ENCODE data around the gene C19orf25. TPM values are rescaled to one million over a fixed set of nuclear protein-coding genes. Genes with fewer than 3 reads are reported as not detected.

The C19orf25 gene
- total and polyA plus RNA-seq, 2 of the 13 experiments (the other 11 are each of a cell fraction or from before 2014, with no cell fraction given), result 14.2 to 32.4 TPM

DNA sequence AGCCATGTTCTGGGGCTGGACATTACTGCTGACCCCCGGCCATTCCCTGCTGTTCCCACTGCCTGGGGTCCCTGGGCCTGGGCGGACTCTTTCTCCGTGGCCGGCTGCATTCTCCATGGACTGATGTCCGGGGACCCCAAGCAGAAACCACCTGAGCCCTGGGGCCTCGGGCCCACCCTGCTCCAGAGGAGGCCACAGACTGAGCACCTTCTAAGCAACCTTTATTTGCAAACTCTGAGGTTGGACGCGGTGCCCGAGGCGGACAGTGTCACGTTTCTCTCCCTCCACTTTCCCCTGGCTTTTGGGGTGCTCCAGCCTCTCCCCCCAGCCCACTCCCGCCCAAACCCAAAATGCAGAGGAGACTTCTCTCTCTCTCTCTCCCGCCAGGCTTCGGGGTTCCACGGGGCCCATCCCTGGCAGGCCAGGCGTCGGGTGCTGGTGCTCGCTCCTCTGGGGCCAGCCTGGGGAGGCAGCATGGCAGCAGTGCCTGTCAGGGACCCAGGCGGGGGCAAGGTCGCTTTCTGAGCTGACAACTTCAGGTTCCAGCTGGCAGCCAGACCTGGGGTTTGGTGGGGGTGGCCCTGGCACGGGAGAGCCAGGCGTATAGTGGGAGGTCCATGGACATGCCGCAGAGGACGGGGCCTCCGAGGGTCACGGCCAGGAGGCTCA lies 2.3 kb upstream of the C19orf25 start (continued):
- no peak for TF ChIP-seq HNRNPH1 (optimal IDR thresholded peaks at IDR 0.05; ENCODE audit: low read depth, low read length)
- TF ChIP-seq ZZZ3 (CRISPR knock-in tag; IDR thresholded peaks at IDR 0.05; ENCODE audit: borderline replicate concordance), result no peak
- TF ChIP-seq, protein P1, sequence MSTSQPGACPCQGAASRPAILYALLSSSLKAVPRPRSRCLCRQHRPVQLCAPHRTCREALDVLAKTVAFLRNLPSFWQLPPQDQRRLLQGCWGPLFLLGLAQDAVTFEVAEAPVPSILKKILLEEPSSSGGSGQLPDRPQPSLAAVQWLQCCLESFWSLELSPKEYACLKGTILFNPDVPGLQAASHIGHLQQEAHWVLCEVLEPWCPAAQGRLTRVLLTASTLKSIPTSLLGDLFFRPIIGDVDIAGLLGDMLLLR (CRISPR knock-in tag; IDR thresholded peaks at IDR 0.05), result no peak
- TF ChIP-seq, protein P2, sequence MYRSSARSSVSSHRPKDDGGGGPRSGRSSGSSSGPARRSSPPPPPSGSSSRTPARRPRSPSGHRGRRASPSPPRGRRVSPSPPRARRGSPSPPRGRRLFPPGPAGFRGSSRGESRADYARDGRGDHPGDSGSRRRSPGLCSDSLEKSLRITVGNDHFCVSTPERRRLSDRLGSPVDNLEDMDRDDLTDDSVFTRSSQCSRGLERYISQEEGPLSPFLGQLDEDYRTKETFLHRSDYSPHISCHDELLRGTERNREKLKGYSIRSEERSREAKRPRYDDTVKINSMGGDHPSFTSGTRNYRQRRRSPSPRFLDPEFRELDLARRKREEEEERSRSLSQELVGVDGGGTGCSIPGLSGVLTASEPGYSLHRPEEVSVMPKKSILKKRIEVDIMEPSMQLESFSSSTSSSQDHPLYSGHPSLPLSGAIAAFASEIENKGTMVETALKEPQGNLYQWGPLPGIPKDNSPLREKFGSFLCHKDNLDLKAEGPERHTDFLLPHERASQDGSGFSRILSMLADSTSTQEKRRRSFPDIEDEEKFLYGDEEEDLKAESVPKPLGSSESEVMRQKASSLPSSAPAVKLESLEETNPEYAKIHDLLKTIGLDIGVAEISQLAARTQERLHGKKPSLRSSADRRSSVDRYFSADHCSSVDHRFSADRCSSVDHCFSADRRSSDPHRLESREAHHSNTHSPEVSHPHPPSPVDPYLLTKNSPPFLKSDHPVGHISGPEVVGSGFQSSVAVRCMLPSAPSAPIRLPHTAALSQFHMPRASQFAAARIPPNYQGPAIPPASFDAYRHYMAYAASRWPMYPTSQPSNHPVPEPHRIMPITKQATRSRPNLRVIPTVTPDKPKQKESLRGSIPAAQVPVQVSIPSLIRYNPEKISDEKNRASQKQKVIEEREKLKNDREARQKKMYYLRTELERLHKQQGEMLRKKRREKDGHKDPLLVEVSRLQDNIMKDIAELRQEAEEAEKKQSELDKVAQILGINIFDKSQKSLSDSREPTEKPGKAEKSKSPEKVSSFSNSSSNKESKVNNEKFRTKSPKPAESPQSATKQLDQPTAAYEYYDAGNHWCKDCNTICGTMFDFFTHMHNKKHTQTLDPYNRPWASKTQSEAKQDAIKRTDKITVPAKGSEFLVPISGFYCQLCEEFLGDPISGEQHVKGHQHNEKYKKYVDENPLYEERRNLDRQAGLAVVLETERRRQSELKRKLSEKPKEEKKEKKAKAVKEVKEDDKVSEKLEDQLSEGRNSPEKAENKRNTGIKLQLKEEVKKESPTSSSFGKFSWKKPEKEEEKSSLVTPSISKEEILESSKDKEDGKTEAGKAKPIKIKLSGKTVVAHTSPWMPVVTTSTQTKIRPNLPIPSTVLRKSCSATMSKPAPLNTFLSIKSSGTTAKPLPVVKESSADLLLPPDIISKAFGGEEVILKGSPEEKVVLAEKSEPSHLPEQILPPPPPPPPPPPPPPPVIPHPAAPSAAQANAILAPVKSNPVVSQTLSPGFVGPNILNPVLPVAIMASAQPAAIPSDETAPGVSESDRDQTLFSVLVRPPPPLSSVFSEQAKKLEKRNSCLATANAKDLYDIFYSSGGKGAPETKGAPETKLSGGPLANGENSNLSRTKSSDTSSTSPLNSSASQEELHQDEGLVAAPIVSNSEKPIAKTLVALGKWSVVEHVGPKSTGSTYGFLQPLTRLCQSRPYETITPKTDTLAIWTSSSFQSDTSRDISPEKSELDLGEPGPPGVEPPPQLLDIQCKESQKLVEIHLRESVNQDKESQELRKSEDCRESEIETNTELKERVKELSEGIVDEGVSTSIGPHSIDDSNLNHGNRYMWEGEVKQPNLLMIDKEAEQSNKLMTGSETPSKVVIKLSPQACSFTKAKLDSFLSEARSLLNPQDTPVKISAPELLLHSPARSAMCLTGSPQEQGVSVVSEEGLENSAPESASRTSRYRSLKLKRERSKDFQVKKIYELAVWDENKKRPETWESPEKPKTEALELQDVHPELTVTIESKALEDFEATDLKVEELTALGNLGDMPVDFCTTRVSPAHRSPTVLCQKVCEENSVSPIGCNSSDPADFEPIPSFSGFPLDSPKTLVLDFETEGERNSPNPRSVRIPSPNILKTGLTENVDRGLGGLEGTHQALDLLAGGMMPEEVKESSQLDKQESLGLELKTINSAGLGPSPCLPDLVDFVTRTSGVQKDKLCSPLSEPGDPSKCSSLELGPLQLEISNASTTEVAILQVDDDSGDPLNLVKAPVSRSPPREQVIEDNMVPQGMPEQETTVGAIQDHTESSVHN (CRISPR knock-in tag; IDR thresholded peaks at IDR 0.05), result no peak
- TF ChIP-seq ZNF605 (CRISPR knock-in tag; IDR thresholded peaks at IDR 0.05), result no peak
- no peak for TF ChIP-seq ZSCAN22 (CRISPR knock-in tag; IDR thresholded peaks at IDR 0.05)
- no peak for TF ChIP-seq ZNF549 (CRISPR knock-in tag; IDR thresholded peaks at IDR 0.05)
- no peak for TF ChIP-seq FOSL1 (CRISPR knock-in tag; IDR thresholded peaks at IDR 0.05; ENCODE audit: borderline replicate concordance)
- no peak for TF ChIP-seq MAFK (conservative IDR thresholded peaks at IDR 0.05 in 1 of 2, IDR thresholded peaks at IDR 0.05 in 1 of 2; ENCODE audit: low read length in 2 of 2)
- peak; percentile 7; the same call in 1 of the 2 replicates for TF ChIP-seq ZNF788 (CRISPR knock-in tag; IDR thresholded peaks at IDR 0.05; ENCODE audit: borderline replicate concordance)
- TF ChIP-seq ZNF232 (CRISPR knock-in tag; IDR thresholded peaks at IDR 0.05; ENCODE audit: borderline replicate concordance), result no peak
- TF ChIP-seq, protein P3, sequence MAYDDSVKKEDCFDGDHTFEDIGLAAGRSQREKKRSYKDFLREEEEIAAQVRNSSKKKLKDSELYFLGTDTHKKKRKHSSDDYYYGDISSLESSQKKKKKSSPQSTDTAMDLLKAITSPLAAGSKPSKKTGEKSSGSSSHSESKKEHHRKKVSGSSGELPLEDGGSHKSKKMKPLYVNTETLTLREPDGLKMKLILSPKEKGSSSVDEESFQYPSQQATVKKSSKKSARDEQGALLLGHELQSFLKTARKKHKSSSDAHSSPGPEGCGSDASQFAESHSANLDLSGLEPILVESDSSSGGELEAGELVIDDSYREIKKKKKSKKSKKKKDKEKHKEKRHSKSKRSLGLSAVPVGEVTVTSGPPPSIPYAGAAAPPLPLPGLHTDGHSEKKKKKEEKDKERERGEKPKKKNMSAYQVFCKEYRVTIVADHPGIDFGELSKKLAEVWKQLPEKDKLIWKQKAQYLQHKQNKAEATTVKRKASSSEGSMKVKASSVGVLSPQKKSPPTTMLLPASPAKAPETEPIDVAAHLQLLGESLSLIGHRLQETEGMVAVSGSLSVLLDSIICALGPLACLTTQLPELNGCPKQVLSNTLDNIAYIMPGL (CRISPR knock-in tag; IDR thresholded peaks at IDR 0.05; ENCODE audit: borderline replicate concordance in 1 of 2, low read depth in 1 of 2), result no peak
- no peak for TF ChIP-seq ZNF333 (CRISPR knock-in tag; IDR thresholded peaks at IDR 0.05; ENCODE audit: borderline replicate concordance)
- TF ChIP-seq, protein P4, sequence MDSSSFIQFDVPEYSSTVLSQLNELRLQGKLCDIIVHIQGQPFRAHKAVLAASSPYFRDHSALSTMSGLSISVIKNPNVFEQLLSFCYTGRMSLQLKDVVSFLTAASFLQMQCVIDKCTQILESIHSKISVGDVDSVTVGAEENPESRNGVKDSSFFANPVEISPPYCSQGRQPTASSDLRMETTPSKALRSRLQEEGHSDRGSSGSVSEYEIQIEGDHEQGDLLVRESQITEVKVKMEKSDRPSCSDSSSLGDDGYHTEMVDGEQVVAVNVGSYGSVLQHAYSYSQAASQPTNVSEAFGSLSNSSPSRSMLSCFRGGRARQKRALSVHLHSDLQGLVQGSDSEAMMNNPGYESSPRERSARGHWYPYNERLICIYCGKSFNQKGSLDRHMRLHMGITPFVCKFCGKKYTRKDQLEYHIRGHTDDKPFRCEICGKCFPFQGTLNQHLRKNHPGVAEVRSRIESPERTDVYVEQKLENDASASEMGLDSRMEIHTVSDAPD (CRISPR knock-in tag; IDR thresholded peaks at IDR 0.05), result no peak
- no peak for TF ChIP-seq ZSCAN12 (CRISPR knock-in tag; IDR thresholded peaks at IDR 0.05)
- TF ChIP-seq ZBTB42 (CRISPR knock-in tag; IDR thresholded peaks at IDR 0.05), result no peak
- TF ChIP-seq TOPORS (CRISPR knock-in tag; IDR thresholded peaks at IDR 0.05), result no peak
